ENCODE measurements around the gene IQCE.
A peak's percentile ranks its signal among the peaks of the same experiment; 100 is the strongest.

IQCE gene

GRCh38 chr7:2601907-2602306 lies 43.1 kb downstream of the IQCE start:
- Histone ChIP-seq H3K27me3 (ENCODE audit: control insufficient read depth in 5 of 5, insufficient read depth in 4 of 5, low read length in 5 of 5) (no peaks in the 10 kb centered on the region), H3K36me3 (ENCODE audit: control insufficient read depth in 5 of 5, insufficient read depth in 5 of 5, low read length in 5 of 5) (peaks cover 0 to 59% (median 33%) of the 10 kb centered on the region in 5 donors), H3K4me1 (ENCODE audit: control insufficient read depth in 5 of 5, insufficient read depth in 5 of 5, low read length in 5 of 5) (peaks cover 4 to 27% (median 19%) of the 10 kb centered on the region in 5 donors), H3K9ac (ENCODE audit: low read length in 5 of 5) (no peak overlapping the region), H3K9me3 (ENCODE audit: control insufficient read depth in 5 of 5, low read length in 5 of 5) (no peaks in the 10 kb centered on the region), H3K27ac (ENCODE audit: low read depth, low read length) (no peak overlapping the region), H3K4me3 (ENCODE audit: low read depth in 1 of 5, low read length in 5 of 5) (no peak overlapping the region)

- H3K4me3 ChIP-seq (ENCODE audit: low read depth in 1 of 5, low read length in 5 of 5), result no peak overlapping the region
- H3K27ac ChIP-seq (ENCODE audit: low read depth, low read length), result no peak overlapping the region
- no peak overlapping the region for H3K9ac ChIP-seq (ENCODE audit: low read length in 5 of 5)
- peaks cover 6 to 33% (median 25%) of the 10 kb centered on the region in 5 donors for H3K4me1 ChIP-seq (ENCODE audit: control insufficient read depth in 5 of 5, insufficient read depth in 5 of 5, low read length in 5 of 5)
- H3K36me3 ChIP-seq (ENCODE audit: control insufficient read depth in 5 of 5, insufficient read depth in 5 of 5, low read length in 5 of 5), result peaks cover 0 to 53% (median 33%) of the 10 kb centered on the region in 5 donors
- no peaks in the 10 kb centered on the region for H3K27me3 ChIP-seq (ENCODE audit: control insufficient read depth in 5 of 5, insufficient read depth in 4 of 5, low read length in 5 of 5)
- H3K9me3 ChIP-seq (ENCODE audit: control insufficient read depth in 5 of 5, low read length in 5 of 5), result no peaks in the 10 kb centered on the region
Observed at GRCh38 chr7:2602406-2603043, 43.7 kb downstream of the IQCE start.

GRCh38 chr7:2603044-2603965 lies 44.5 kb downstream of the IQCE start:
- H3K27me3 ChIP-seq (ENCODE audit: control insufficient read depth in 5 of 5, insufficient read depth in 4 of 5, low read length in 5 of 5), result no peaks in the 10 kb centered on the region
- H3K9ac ChIP-seq (ENCODE audit: low read length in 5 of 5), result no peak overlapping the region
- H3K36me3 ChIP-seq (ENCODE audit: control insufficient read depth in 5 of 5, insufficient read depth in 5 of 5, low read length in 5 of 5), result peaks cover 0 to 48% (median 30%) of the 10 kb centered on the region in 5 donors
- H3K4me1 ChIP-seq (ENCODE audit: control insufficient read depth in 5 of 5, insufficient read depth in 5 of 5, low read length in 5 of 5), result peaks cover 9 to 37% (median 33%) of the 10 kb centered on the region in 5 donors
- H3K9me3 ChIP-seq (ENCODE audit: control insufficient read depth in 5 of 5, low read length in 5 of 5), result no peaks in the 10 kb centered on the region
- no peak overlapping the region for H3K27ac ChIP-seq (ENCODE audit: low read depth, low read length)
- H3K4me3 ChIP-seq (ENCODE audit: low read depth in 1 of 5, low read length in 5 of 5), result no peak overlapping the region

- Histone ChIP-seq H3K9ac (ENCODE audit: low read length in 5 of 5) (no peak overlapping the region), H3K9me3 (ENCODE audit: control insufficient read depth in 5 of 5, low read length in 5 of 5) (no peaks in the 10 kb centered on the region), H3K4me1 (ENCODE audit: control insufficient read depth in 5 of 5, insufficient read depth in 5 of 5, low read length in 5 of 5) (peaks cover 9 to 42% (median 33%) of the 10 kb centered on the region in 5 donors), H3K27me3 (ENCODE audit: control insufficient read depth in 5 of 5, insufficient read depth in 4 of 5, low read length in 5 of 5) (no peaks in the 10 kb centered on the region), H3K36me3 (ENCODE audit: control insufficient read depth in 5 of 5, insufficient read depth in 5 of 5, low read length in 5 of 5) (peaks cover 0 to 35% (median 23%) of the 10 kb centered on the region in 5 donors), H3K4me3 (ENCODE audit: low read depth in 1 of 5, low read length in 5 of 5) (no peak overlapping the region), H3K27ac (ENCODE audit: low read depth, low read length) (no peak overlapping the region)
Observed at GRCh38 chr7:2604608-2605174, 45.9 kb downstream of the IQCE start.

- Histone ChIP-seq H3K9ac (ENCODE audit: low read length in 5 of 5) (no peak overlapping the region), H3K27me3 (ENCODE audit: control insufficient read depth in 5 of 5, insufficient read depth in 4 of 5, low read length in 5 of 5) (no peaks in the 10 kb centered on the region), H3K27ac (ENCODE audit: low read depth, low read length) (no peak overlapping the region), H3K4me3 (ENCODE audit: low read depth in 1 of 5, low read length in 5 of 5) (no peak overlapping the region), H3K9me3 (ENCODE audit: control insufficient read depth in 5 of 5, low read length in 5 of 5) (no peaks in the 10 kb centered on the region), H3K36me3 (ENCODE audit: control insufficient read depth in 5 of 5, insufficient read depth in 5 of 5, low read length in 5 of 5) (peaks cover 0 to 38% (median 20%) of the 10 kb centered on the region in 5 donors), H3K4me1 (ENCODE audit: control insufficient read depth in 5 of 5, insufficient read depth in 5 of 5, low read length in 5 of 5) (peaks cover 9 to 53% (median 43%) of the 10 kb centered on the region in 5 donors)
Observed at GRCh38 chr7:2605608-2606538, 47.1 kb downstream of the IQCE start.

- Histone ChIP-seq H3K27me3 (ENCODE audit: control insufficient read depth in 5 of 5, insufficient read depth in 4 of 5, low read length in 5 of 5) (no peaks in the 10 kb centered on the region), H3K9me3 (ENCODE audit: control insufficient read depth in 5 of 5, low read length in 5 of 5) (no peaks in the 10 kb centered on the region), H3K36me3 (ENCODE audit: control insufficient read depth in 5 of 5, insufficient read depth in 5 of 5, low read length in 5 of 5) (peaks cover 0 to 35% (median 16%) of the 10 kb centered on the region in 5 donors), H3K27ac (ENCODE audit: low read depth, low read length) (no peak overlapping the region), H3K9ac (ENCODE audit: low read length in 5 of 5) (peak overlapping the region in 2 of 5 donors; percentile 30 to 49), H3K4me1 (ENCODE audit: control insufficient read depth in 5 of 5, insufficient read depth in 5 of 5, low read length in 5 of 5) (peaks cover 9 to 60% (median 43%) of the 10 kb centered on the region in 5 donors), H3K4me3 (ENCODE audit: low read depth in 1 of 5, low read length in 5 of 5) (peak overlapping the region in 2 of 5 donors; percentile 24 to 25)
Observed at GRCh38 chr7:2606539-2606936, 47.8 kb downstream of the IQCE start.

GRCh38 chr7:2607122-2607922 lies 48.5 kb downstream of the IQCE start:
- Histone ChIP-seq H3K9me3 (ENCODE audit: control insufficient read depth in 5 of 5, low read length in 5 of 5) (no peaks in the 10 kb centered on the region), H3K4me1 (ENCODE audit: control insufficient read depth in 5 of 5, insufficient read depth in 5 of 5, low read length in 5 of 5) (peaks cover 9 to 59% (median 48%) of the 10 kb centered on the region in 5 donors), H3K27ac (ENCODE audit: low read depth, low read length) (peak overlapping the region; percentile 19), H3K4me3 (ENCODE audit: low read depth in 1 of 5, low read length in 5 of 5) (peak overlapping the region in 2 of 5 donors; percentile 24 to 25), H3K27me3 (ENCODE audit: control insufficient read depth in 5 of 5, insufficient read depth in 4 of 5, low read length in 5 of 5) (no peaks in the 10 kb centered on the region), H3K36me3 (ENCODE audit: control insufficient read depth in 5 of 5, insufficient read depth in 5 of 5, low read length in 5 of 5) (peaks cover 0 to 27% (median 12%) of the 10 kb centered on the region in 5 donors), H3K9ac (ENCODE audit: low read length in 5 of 5) (peak overlapping the region in 2 of 5 donors; percentile 49 to 58)

GRCh38 chr7:2607923-2608904 lies 49.4 kb downstream of the IQCE start:
- peak overlapping the region in 1 of 5 donors; percentile 58 for H3K9ac ChIP-seq (ENCODE audit: low read length in 5 of 5)
- H3K4me1 ChIP-seq (ENCODE audit: control insufficient read depth in 5 of 5, insufficient read depth in 5 of 5, low read length in 5 of 5), result peaks cover 9 to 55% (median 51%) of the 10 kb centered on the region in 5 donors
- H3K9me3 ChIP-seq (ENCODE audit: control insufficient read depth in 5 of 5, low read length in 5 of 5), result no peaks in the 10 kb centered on the region
- H3K27ac ChIP-seq (ENCODE audit: low read depth, low read length), result peak overlapping the region; percentile 19
- peaks cover 0 to 21% (median 9%) of the 10 kb centered on the region in 5 donors for H3K36me3 ChIP-seq (ENCODE audit: control insufficient read depth in 5 of 5, insufficient read depth in 5 of 5, low read length in 5 of 5)
- H3K4me3 ChIP-seq (ENCODE audit: low read depth in 1 of 5, low read length in 5 of 5), result no peak overlapping the region
- H3K27me3 ChIP-seq (ENCODE audit: control insufficient read depth in 5 of 5, insufficient read depth in 4 of 5, low read length in 5 of 5), result no peaks in the 10 kb centered on the region
